Neutrophil (primary cell): Measurements from ENCODE around the gene FUS.
"Not testable (repeated sequence)": the region's sequence is repeated elsewhere in the genome, so short reads cannot be mapped to it uniquely, and the experiment has no call there.

Experiments used
- H3K27ac ChIP-seq: fragments of 200-600 bp; sonication (generic); 2 replicates; pipeline ENCODE4 v1.5.1; 2016; ENCODE audit warnings: mild to moderate bottlenecking, moderate library complexity
- H3K27me3 ChIP-seq: fragments of 200-600 bp; sonication (generic); 2 replicates; pipeline ENCODE4 v1.6.0; 2016; ENCODE audit warnings: mild to moderate bottlenecking
- H3K36me3 ChIP-seq: fragments of 200-600 bp; sonication (generic); 2 replicates; pipeline ENCODE4 v1.5.1; 2017
- H3K4me1 ChIP-seq, 2 experiments: fragments of 200-600 bp in 1 of 2; sonication (generic) in 1 of 2; 1 replicate in 1 of 2; 2 replicates in 1 of 2; pipeline versions ENCODE4 v1.5.1 to v1.6.1; 2013 to 2016; ENCODE audit warnings: low read depth in 1 of 2, low read length in 1 of 2, mild to moderate bottlenecking in 1 of 2, moderate library complexity in 1 of 2; ENCODE audit not compliant: control insufficient read depth in 1 of 2, insufficient read depth in 1 of 2
- H3K4me3 ChIP-seq, 2 experiments: fragments of 200-600 bp in 1 of 2; sonication (generic) in 1 of 2; 1 replicate in 1 of 2; 2 replicates in 1 of 2; pipeline ENCODE4 v1.5.1; 2013 to 2016; ENCODE audit warnings: low read depth in 1 of 2, low read length in 1 of 2, mild to moderate bottlenecking in 1 of 2, moderate library complexity in 1 of 2
- H3K9me3 ChIP-seq: fragments of 200-600 bp; sonication (generic); 2 replicates; pipeline ENCODE4 v1.5.1; 2016
- CTCF ChIP-seq: fragments of 200-600 bp; sonication (generic); IDR thresholded peaks from 2 replicates; pipeline ENCODE4 v1.5.1; 2016; ENCODE audit warnings: antibody characterized with exemption

The FUS gene

GRCh38 chr16:31136287-31136662 lies 43.7 kb upstream of the FUS start:
- peaks cover 7% of the 10 kb centered on the region for H3K36me3 ChIP-seq
- H3K4me3 ChIP-seq: no peak overlapping the region
- peaks cover 29 to 36% of the 10 kb centered on the region in 2 experiments for H3K4me1 ChIP-seq
- TF ChIP-seq CTCF: no peak
- no peaks in the 10 kb centered on the region for H3K9me3 ChIP-seq
- H3K27me3 ChIP-seq: no peaks in the 10 kb centered on the region
- no peak overlapping the region for H3K27ac ChIP-seq

GRCh38 chr16:31136822-31137499 lies 43.0 kb upstream of the FUS start:
- peaks cover 34 to 38% of the 10 kb centered on the region in 2 experiments for H3K4me1 ChIP-seq

GRCh38 chr16:31138621-31139578 lies 41.0 kb upstream of the FUS start:
- Histone ChIP-seq H3K4me3 (no peak overlapping the region), H3K36me3 (no peaks in the 10 kb centered on the region), H3K27me3 (no peaks in the 10 kb centered on the region), H3K4me1 (peaks cover 41 to 49% of the 10 kb centered on the region in 2 experiments), H3K27ac (no peak overlapping the region), H3K9me3 (no peaks in the 10 kb centered on the region)
- TF ChIP-seq CTCF: no peak

More at GRCh38 chr16:31136822-31137499, 43.0 kb upstream of the FUS start:
- H3K9me3 ChIP-seq, H3K4me3 ChIP-seq, H3K27me3 ChIP-seq, H3K36me3 ChIP-seq, H3K27ac ChIP-seq: not testable (repeated sequence)

GRCh38 chr16:31141071-31141469 lies 38.9 kb upstream of the FUS start:
- H3K36me3 ChIP-seq, H3K4me3 ChIP-seq, H3K9me3 ChIP-seq, H3K27me3 ChIP-seq: not testable (repeated sequence)
- Histone ChIP-seq H3K4me1 (peaks cover 26 to 31% of the 10 kb centered on the region in 2 experiments), H3K27ac (peak overlapping the region; percentile 96)

- no peak for TF ChIP-seq CTCF
- Histone ChIP-seq H3K4me3 (peak overlapping the region; percentile 68 to 69), H3K27me3 (no peaks in the 10 kb centered on the region), H3K9me3 (no peaks in the 10 kb centered on the region), H3K4me1 (peaks cover 26 to 31% of the 10 kb centered on the region in 2 experiments), H3K27ac (peak overlapping the region; percentile 96), H3K36me3 (no peaks in the 10 kb centered on the region)
These were observed 38.3 kb upstream of the FUS start for GRCh38 chr16:31141489-31142108.

GRCh38 chr16:31142109-31143010 lies 37.6 kb upstream of the FUS start:
- no peaks in the 10 kb centered on the region for H3K27me3 ChIP-seq
- H3K27ac ChIP-seq: peak overlapping the region; percentile 96
- peaks cover 26 to 31% of the 10 kb centered on the region in 2 experiments for H3K4me1 ChIP-seq
- peak overlapping the region; percentile 68 to 69 for H3K4me3 ChIP-seq
- no peaks in the 10 kb centered on the region for H3K36me3 ChIP-seq
- H3K9me3 ChIP-seq: no peaks in the 10 kb centered on the region
- peak; percentile 99 for TF ChIP-seq CTCF
